K562 (cell line): ENCODE results near the gene FTSJ3. TPM values are rescaled to one million over a fixed set of nuclear protein-coding genes. Genes with fewer than 3 reads are reported as not detected.
A peak's percentile ranks its signal among the peaks of the same experiment; 100 is the strongest.

Experiments used
- DMBX1 ChIP-seq: fragments of 250-450 bp; sonication (Bioruptor Pico); IDR thresholded peaks from 2 replicates; pipeline ENCODE4 v1.8.0; 2022; ENCODE audit warnings: inconsistent platforms, mild to moderate bottlenecking, moderate library complexity, borderline replicate concordance
- ESRRA ChIP-seq: fragments of 450-650 bp; IDR thresholded peaks from 2 replicates; pipeline ENCODE4 v1.6.1; 2014; ENCODE audit warnings: low read depth, mild to moderate bottlenecking, moderate library complexity, borderline replicate concordance
- GTF2F1 ChIP-seq: IDR thresholded peaks from 2 replicates; pipeline ENCODE4 v1.6.1; 2011; ENCODE audit warnings: low read depth, low read length, improper control_type of control experiment
- KDM1A ChIP-seq, 2 experiments: fragments of 450-650 bp; IDR thresholded peaks; 2 replicates each; pipeline ENCODE4 v1.6.1; 2016; ENCODE audit warnings: mild to moderate bottlenecking in 2 of 2
- KLF16 ChIP-seq: IDR thresholded peaks from 2 replicates; pipeline ENCODE4 v1.6.1; 2016; ENCODE audit warnings: antibody characterized with exemption
- MAZ ChIP-seq, 2 experiments: fragments of 450-650 bp in 1 of 2; sonication (generic) in 1 of 2; formaldehyde crosslinking; IDR thresholded peaks in 1 of 2; conservative IDR thresholded peaks in 1 of 2; 2 replicates each; pipeline versions ENCODE4 v1.4.0 to v1.5.0; 2020; ENCODE audit warnings: mild to moderate bottlenecking in 1 of 2, missing genetic modification reagents in 1 of 2
- RFX7 ChIP-seq: fragments of 250-450 bp; sonication (Bioruptor Pico); IDR thresholded peaks from 2 replicates; pipeline ENCODE4 v1.5.1; 2021; ENCODE audit warnings: mild to moderate bottlenecking
- SMC3 ChIP-seq: conservative IDR thresholded peaks from 2 replicates; pipeline ENCODE4 v1.6.1; 2011; ENCODE audit warnings: low read depth, low read length, improper control_type of control experiment; ENCODE audit not compliant: insufficient read depth
- SNIP1 ChIP-seq: fragments of 450-650 bp; IDR thresholded peaks from 2 replicates; pipeline ENCODE4 v1.7.1; 2017; ENCODE audit warnings: low read depth, mild to moderate bottlenecking
- SUPT5H ChIP-seq: fragments of 450-650 bp; IDR thresholded peaks from 2 replicates; pipeline ENCODE4 v1.6.1; 2016
- ZNF143 ChIP-seq: sonication (generic); formaldehyde crosslinking; IDR thresholded peaks from 2 replicates; pipeline ENCODE4 v1.9.0; 2022; ENCODE audit warnings: mild to moderate bottlenecking, missing genetic modification reagents
- ZNF253 ChIP-seq: fragments of 250-450 bp; sonication (Bioruptor Pico); conservative IDR thresholded peaks from 2 replicates; pipeline ENCODE4 v1.6.1; 2021; ENCODE audit warnings: mild to moderate bottlenecking
- ZNF695 ChIP-seq: fragments of 450-650 bp; formaldehyde crosslinking; IDR thresholded peaks from 2 replicates; pipeline ENCODE4 v1.4.0; 2020; ENCODE audit warnings: mild to moderate bottlenecking, moderate library complexity
- polyA plus RNA-seq, 8 experiments: library from polyadenylated mRNA; depleted of rRNA in 4 of 8; stranded (reverse) in 5 of 8; unstranded in 3 of 8; fragments of >200 nt; fragmentation: Nextera tagmentation in 2 of 8; fragmentation: Illumina TruSeq in 1 of 8; extraction: Ambion mirVana in 2 of 8; extraction: Trizol in 1 of 8; gene quantifications; 2 replicates each; pipeline versions ENCODE4 v1.2.1 to v1.2.3, GENCODE V29; 2011 to 2014; ENCODE audit warnings: inconsistent platforms in 1 of 8, missing spikeins in 1 of 8
- total RNA-seq, 7 experiments: library from RNA; depleted of rRNA in 6 of 7; stranded (reverse); fragments of >200 nt in 6 of 7; fragmentation: Illumina TruSeq in 2 of 7; extraction: Trizol in 2 of 7; gene quantifications; 2 replicates each; pipeline versions ENCODE4 v1.2.1 to v1.2.3, GENCODE V29; 2011 to 2021; ENCODE audit warnings: low replicate concordance in 1 of 7
- TF ChIP-seq, protein P1 (sequence below), 3 experiments: fragments of 200-800 bp in 1 of 3; fragments of 250-450 bp in 1 of 3; fragments of 450-650 bp in 1 of 3; sonication (Bioruptor Pico) in 1 of 3; sonication (Bioruptor generic) in 1 of 3; formaldehyde crosslinking in 1 of 3; IDR thresholded peaks; 2 replicates each; pipeline versions ENCODE4 v1.6.1 to v1.8.0; 2016 to 2022; ENCODE audit warnings: mild to moderate bottlenecking in 2 of 3, missing genetic modification characterization in 2 of 3, missing compliant biosample characterization in 1 of 3, moderate library complexity in 1 of 3
- TF ChIP-seq, protein P2 (sequence below): sonication (generic); formaldehyde crosslinking; IDR thresholded peaks from 2 replicates; pipeline ENCODE4 v1.8.0; 2023; ENCODE audit warnings: mild to moderate bottlenecking, missing genetic modification reagents
- TF ChIP-seq, protein P3 (sequence below): fragments of 250-450 bp; sonication (Bioruptor Pico); IDR thresholded peaks from 2 replicates; pipeline ENCODE4 v1.8.0; 2022; ENCODE audit warnings: inconsistent platforms
- TF ChIP-seq, protein P4 (sequence below): sonication (generic); formaldehyde crosslinking; IDR thresholded peaks from 2 replicates; pipeline ENCODE4 v1.9.0; 2022; ENCODE audit warnings: mild to moderate bottlenecking, missing genetic modification reagents

FTSJ3 gene
- total and polyA plus RNA-seq, 9 of the 15 experiments (the other 6 are each of a cell fraction or from before 2014, with no cell fraction given): 18.0 to 65.6 (median 52.4) TPM

DNA sequence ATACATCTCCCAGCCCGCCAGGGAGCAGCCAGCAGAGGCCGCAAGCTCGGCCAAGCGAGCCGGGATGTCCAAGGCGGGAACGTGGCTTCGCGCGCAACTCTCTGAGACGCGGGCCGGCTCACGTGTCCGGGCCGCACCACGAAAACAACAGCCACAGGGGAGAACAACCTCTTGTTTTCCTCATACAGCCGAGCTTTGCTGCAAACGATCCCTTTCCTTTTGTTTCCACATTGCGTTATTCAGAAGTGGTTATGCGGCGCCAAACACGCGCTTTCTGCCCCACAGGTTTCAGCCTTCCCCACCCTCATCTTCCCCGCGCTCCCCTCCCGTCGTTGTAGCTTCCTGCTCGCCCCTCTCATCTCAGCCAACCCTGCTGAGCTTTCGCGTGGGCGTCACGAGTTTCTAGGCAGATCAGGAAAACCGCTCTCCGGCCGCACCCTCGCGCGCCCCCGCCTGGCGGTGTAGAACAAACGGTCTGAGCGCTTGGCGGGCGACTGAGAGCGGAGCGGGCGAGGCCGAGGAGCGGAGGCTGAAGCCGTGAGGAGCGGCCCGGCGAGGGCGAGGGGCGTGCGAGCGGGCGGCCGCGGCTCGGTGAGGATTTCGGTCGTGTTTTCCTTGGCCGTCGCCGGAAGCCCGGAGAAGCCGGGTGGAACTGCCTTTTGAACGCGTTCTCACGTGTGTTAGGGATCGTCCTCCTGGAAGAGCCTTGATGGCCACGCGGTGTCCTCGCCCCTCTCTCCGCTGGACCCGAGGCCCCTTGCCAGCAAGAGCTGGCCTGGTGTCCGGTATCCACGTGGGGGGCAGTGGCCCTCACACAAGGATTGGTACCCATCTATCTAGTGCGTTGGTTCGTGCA is 21.6 kb upstream of the FTSJ3 start (continued):
- TF ChIP-seq, protein P1, sequence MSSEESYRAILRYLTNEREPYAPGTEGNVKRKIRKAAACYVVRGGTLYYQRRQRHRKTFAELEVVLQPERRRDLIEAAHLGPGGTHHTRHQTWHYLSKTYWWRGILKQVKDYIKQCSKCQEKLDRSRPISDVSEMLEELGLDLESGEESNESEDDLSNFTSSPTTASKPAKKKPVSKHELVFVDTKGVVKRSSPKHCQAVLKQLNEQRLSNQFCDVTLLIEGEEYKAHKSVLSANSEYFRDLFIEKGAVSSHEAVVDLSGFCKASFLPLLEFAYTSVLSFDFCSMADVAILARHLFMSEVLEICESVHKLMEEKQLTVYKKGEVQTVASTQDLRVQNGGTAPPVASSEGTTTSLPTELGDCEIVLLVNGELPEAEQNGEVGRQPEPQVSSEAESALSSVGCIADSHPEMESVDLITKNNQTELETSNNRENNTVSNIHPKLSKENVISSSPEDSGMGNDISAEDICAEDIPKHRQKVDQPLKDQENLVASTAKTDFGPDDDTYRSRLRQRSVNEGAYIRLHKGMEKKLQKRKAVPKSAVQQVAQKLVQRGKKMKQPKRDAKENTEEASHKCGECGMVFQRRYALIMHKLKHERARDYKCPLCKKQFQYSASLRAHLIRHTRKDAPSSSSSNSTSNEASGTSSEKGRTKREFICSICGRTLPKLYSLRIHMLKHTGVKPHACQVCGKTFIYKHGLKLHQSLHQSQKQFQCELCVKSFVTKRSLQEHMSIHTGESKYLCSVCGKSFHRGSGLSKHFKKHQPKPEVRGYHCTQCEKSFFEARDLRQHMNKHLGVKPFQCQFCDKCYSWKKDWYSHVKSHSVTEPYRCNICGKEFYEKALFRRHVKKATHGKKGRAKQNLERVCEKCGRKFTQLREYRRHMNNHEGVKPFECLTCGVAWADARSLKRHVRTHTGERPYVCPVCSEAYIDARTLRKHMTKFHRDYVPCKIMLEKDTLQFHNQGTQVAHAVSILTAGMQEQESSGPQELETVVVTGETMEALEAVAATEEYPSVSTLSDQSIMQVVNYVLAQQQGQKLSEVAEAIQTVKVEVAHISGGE (CRISPR knock-in tag; IDR thresholded peaks at IDR 0.05): peak in 1 of 3 experiments; percentile 83; a peak in 2 of 6 replicates
- TF ChIP-seq ZNF143 (CRISPR knock-in tag): no peak; the same call in 1 of the 2 replicates
- TF ChIP-seq ZNF253 (CRISPR knock-in tag): no peak
- TF ChIP-seq SUPT5H: peak; percentile 17
- TF ChIP-seq SMC3: no peak
- peak; percentile 12; the same call in 1 of the 2 replicates for TF ChIP-seq KLF16
- peak in 1 of 2 experiments; percentile 88; a peak in 3 of 4 replicates for TF ChIP-seq MAZ (CRISPR knock-in tag; conservative IDR thresholded peaks at IDR 0.05 in 1 of 2, IDR thresholded peaks at IDR 0.05 in 1 of 2)
- TF ChIP-seq RFX7 (CRISPR knock-in tag): 0 out of 2 replicates have a peak, but pooled peaks have one; percentile 26
- TF ChIP-seq SNIP1: no peak
- TF ChIP-seq, protein P2, sequence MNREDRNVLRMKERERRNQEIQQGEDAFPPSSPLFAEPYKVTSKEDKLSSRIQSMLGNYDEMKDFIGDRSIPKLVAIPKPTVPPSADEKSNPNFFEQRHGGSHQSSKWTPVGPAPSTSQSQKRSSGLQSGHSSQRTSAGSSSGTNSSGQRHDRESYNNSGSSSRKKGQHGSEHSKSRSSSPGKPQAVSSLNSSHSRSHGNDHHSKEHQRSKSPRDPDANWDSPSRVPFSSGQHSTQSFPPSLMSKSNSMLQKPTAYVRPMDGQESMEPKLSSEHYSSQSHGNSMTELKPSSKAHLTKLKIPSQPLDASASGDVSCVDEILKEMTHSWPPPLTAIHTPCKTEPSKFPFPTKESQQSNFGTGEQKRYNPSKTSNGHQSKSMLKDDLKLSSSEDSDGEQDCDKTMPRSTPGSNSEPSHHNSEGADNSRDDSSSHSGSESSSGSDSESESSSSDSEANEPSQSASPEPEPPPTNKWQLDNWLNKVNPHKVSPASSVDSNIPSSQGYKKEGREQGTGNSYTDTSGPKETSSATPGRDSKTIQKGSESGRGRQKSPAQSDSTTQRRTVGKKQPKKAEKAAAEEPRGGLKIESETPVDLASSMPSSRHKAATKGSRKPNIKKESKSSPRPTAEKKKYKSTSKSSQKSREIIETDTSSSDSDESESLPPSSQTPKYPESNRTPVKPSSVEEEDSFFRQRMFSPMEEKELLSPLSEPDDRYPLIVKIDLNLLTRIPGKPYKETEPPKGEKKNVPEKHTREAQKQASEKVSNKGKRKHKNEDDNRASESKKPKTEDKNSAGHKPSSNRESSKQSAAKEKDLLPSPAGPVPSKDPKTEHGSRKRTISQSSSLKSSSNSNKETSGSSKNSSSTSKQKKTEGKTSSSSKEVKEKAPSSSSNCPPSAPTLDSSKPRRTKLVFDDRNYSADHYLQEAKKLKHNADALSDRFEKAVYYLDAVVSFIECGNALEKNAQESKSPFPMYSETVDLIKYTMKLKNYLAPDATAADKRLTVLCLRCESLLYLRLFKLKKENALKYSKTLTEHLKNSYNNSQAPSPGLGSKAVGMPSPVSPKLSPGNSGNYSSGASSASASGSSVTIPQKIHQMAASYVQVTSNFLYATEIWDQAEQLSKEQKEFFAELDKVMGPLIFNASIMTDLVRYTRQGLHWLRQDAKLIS (CRISPR knock-in tag): peak; percentile 89
- TF ChIP-seq DMBX1 (CRISPR knock-in tag): peak; percentile 94
- peak; percentile 44; the same call in 1 of the 2 replicates for TF ChIP-seq ESRRA
- TF ChIP-seq ZNF695: no peak
- no peak for TF ChIP-seq KDM1A (IDR thresholded peaks at IDR 0.05)
- TF ChIP-seq, protein P3, sequence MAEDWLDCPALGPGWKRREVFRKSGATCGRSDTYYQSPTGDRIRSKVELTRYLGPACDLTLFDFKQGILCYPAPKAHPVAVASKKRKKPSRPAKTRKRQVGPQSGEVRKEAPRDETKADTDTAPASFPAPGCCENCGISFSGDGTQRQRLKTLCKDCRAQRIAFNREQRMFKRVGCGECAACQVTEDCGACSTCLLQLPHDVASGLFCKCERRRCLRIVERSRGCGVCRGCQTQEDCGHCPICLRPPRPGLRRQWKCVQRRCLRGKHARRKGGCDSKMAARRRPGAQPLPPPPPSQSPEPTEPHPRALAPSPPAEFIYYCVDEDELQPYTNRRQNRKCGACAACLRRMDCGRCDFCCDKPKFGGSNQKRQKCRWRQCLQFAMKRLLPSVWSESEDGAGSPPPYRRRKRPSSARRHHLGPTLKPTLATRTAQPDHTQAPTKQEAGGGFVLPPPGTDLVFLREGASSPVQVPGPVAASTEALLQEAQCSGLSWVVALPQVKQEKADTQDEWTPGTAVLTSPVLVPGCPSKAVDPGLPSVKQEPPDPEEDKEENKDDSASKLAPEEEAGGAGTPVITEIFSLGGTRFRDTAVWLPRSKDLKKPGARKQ (CRISPR knock-in tag): no peak
- TF ChIP-seq, protein P4, sequence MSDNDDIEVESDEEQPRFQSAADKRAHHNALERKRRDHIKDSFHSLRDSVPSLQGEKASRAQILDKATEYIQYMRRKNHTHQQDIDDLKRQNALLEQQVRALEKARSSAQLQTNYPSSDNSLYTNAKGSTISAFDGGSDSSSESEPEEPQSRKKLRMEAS: peak; percentile 93
- TF ChIP-seq GTF2F1: peak; percentile 94
